HCT116 (cell line): ENCODE measurements around the gene MAML2. TPM values are rescaled to one million over a fixed set of nuclear protein-coding genes. Genes with fewer than 3 reads are reported as not detected.

ENCODE experiments used
- ATAC-seq: fragments of 200-7000 bp; cut with Tn5 transposase; 2 replicates; pipeline ENCODE4 v1.9.1; 2020; ENCODE audit warnings: mild to moderate bottlenecking, moderate library complexity
- BruUV-seq: library from RNA; stranded (reverse); fragments of 400-500 nt; replicated peaks from 2 replicates; lab custom pipeline; 2021; lab: Mats Ljungman, UMichigan
- CTCF ChIA-PET: fragments of 300-600 bp; sonication (Branson Sonifier 250); formaldehyde crosslinking; loops from one replicate; lab custom pipeline; 2021; ENCODE audit warnings: antibody characterized with exemption; lab: Charles Lee
- POLR2A ChIA-PET: fragments of 300-600, 350-600 bp; sonication (Branson Sonifier 250); formaldehyde crosslinking; loops from one replicate; lab custom pipeline; 2021; ENCODE audit warnings: antibody characterized with exemption; lab: Charles Lee
- RAD21 ChIA-PET, 2 experiments: fragments of 300-600 bp; sonication (Branson Sonifier 250); formaldehyde crosslinking; loops; one replicate each; lab custom pipeline; 2023; ENCODE audit warnings: low total read pairs in 2 of 2; ENCODE audit not compliant: uncharacterized antibody in 2 of 2, unreplicated experiment in 2 of 2, low non-redundant PET in 1 of 2; lab: Charles Lee
- DNase-seq: peaks from one replicate; pipeline ENCODE4 v3.0.0-alpha.2; 2010; ENCODE audit warnings: low read depth, low spot score
- H2AFZ ChIP-seq: fragments of 200-600 bp; shearing (Covaris generic), sonication (generic); 2 replicates; pipeline ENCODE4 v1.6.1; 2017; ENCODE audit warnings: low read depth, mixed run types, mixed read lengths, antibody characterized with exemption, low read length; ENCODE audit not compliant: poor library complexity, severe bottlenecking
- H3K27ac ChIP-seq: 2 replicates; pipeline ENCODE4 v1.5.1; 2012; ENCODE audit warnings: low read depth, low read length
- H3K27me3 ChIP-seq: fragments of 200-600 bp; sonication (generic); 2 replicates; pipeline ENCODE4 v1.6.1; 2016; ENCODE audit warnings: mixed run types, low read length, mixed read lengths; ENCODE audit not compliant: insufficient read depth
- H3K36me3 ChIP-seq, 2 experiments: fragments of 200-500 bp in 1 of 2; fragments of 200-600 bp in 1 of 2; sonication (Bioruptor generic) in 1 of 2; sonication (generic) in 1 of 2; 2 replicates each; pipeline versions ENCODE4 v1.5.1 to v1.6.1; 2014 to 2016; ENCODE audit warnings: low read length in 2 of 2, inconsistent platforms in 1 of 2, mixed read lengths in 1 of 2, mixed run types in 1 of 2; ENCODE audit not compliant: insufficient read depth in 2 of 2, control insufficient read depth in 1 of 2
- H3K4me1 ChIP-seq, 2 experiments: fragments of 200-600 bp in 1 of 2; sonication (generic) in 1 of 2; 2 replicates each; pipeline versions ENCODE4 v1.5.1 to v1.6.1; 2012 to 2017; ENCODE audit warnings: low read length in 2 of 2, inconsistent platforms in 1 of 2, mild to moderate bottlenecking in 1 of 2, mixed read lengths in 1 of 2, mixed run types in 1 of 2, moderate library complexity in 1 of 2; ENCODE audit not compliant: insufficient read depth in 2 of 2, control insufficient read depth in 1 of 2
- H3K4me2 ChIP-seq: fragments of 200-600 bp; sonication (generic); 2 replicates; pipeline ENCODE4 v1.6.1; 2017; ENCODE audit warnings: mixed run types, low read length, mixed read lengths
- H3K4me3 ChIP-seq, 2 experiments: fragments of 200-600 bp in 1 of 2; sonication (generic) in 1 of 2; replicated peaks in 1 of 2; 2 replicates each; pipeline ENCODE4 v1.5.1; 2011 to 2016; ENCODE audit warnings: low read length in 2 of 2, control low read depth in 1 of 2, low read depth in 1 of 2, mild to moderate bottlenecking in 1 of 2, mixed read lengths in 1 of 2, mixed run types in 1 of 2
- H3K79me2 ChIP-seq: fragments of 200-600 bp; sonication (generic); 2 replicates; pipeline ENCODE4 v1.6.1; 2017; ENCODE audit warnings: mild to moderate bottlenecking, mixed run types, low read length, moderate library complexity, mixed read lengths; ENCODE audit not compliant: insufficient read depth
- H3K9ac ChIP-seq: fragments of 200-600 bp; sonication (generic); 2 replicates; pipeline ENCODE4 v1.6.1; 2016; ENCODE audit warnings: low read length, mixed read lengths
- H3K9me2 ChIP-seq: fragments of 200-600 bp; sonication (generic), shearing (Covaris generic); 2 replicates; pipeline ENCODE4 v1.6.1; 2017; ENCODE audit warnings: mixed run types, mild to moderate bottlenecking, moderate library complexity; ENCODE audit not compliant: insufficient read depth
- H3K9me3 ChIP-seq, 2 experiments: fragments of 200-500 bp in 1 of 2; fragments of 200-600 bp in 1 of 2; sonication (Bioruptor generic) in 1 of 2; sonication (generic) in 1 of 2; 2 replicates each; pipeline ENCODE4 v1.6.1; 2014 to 2017; ENCODE audit warnings: low read length in 2 of 2, mixed read lengths in 2 of 2, inconsistent platforms in 1 of 2, low read depth in 1 of 2, mild to moderate bottlenecking in 1 of 2, mixed run types in 1 of 2, moderate library complexity in 1 of 2; ENCODE audit not compliant: control insufficient read depth in 1 of 2, insufficient read depth in 1 of 2
- H4K20me1 ChIP-seq: fragments of 200-600 bp; sonication (generic), shearing (Covaris generic); 2 replicates; pipeline ENCODE4 v1.6.1; 2017; ENCODE audit warnings: mixed run types, mild to moderate bottlenecking, moderate library complexity; ENCODE audit not compliant: insufficient read depth
- ATF3 ChIP-seq: IDR thresholded peaks from 2 replicates; pipeline ENCODE4 v1.6.1; 2012
- CBX3 ChIP-seq: IDR thresholded peaks from 2 replicates; pipeline ENCODE4 v1.6.1; 2012; ENCODE audit warnings: low read depth
- CEBPB ChIP-seq: IDR thresholded peaks from 2 replicates; pipeline ENCODE4 v1.6.1; 2012; ENCODE audit warnings: low read depth
- CTCF ChIP-seq, 3 experiments: fragments of 200-600 bp in 1 of 3; sonication (generic) in 1 of 3; IDR thresholded peaks in 2 of 3; conservative IDR thresholded peaks in 1 of 3; 2 replicates each; pipeline ENCODE4 v1.5.1; 2012 to 2017; ENCODE audit warnings: low read depth in 2 of 3, low read length in 2 of 3, antibody characterized with exemption in 1 of 3, borderline replicate concordance in 1 of 3, control low read depth in 1 of 3, mild to moderate bottlenecking in 1 of 3, mixed read lengths in 1 of 3, mixed run types in 1 of 3, moderate library complexity in 1 of 3; ENCODE audit not compliant: insufficient read depth in 1 of 3
- EGR1 ChIP-seq: IDR thresholded peaks from 2 replicates; pipeline ENCODE4 v1.6.1; 2012; ENCODE audit warnings: low read depth
- ELF1 ChIP-seq: IDR thresholded peaks from 2 replicates; pipeline ENCODE4 v1.6.1; 2012; ENCODE audit warnings: low read depth, borderline replicate concordance
- EZH2 ChIP-seq: fragments of 200-600 bp; sonication (generic); IDR thresholded peaks from 2 replicates; pipeline ENCODE4 v1.6.1; 2017; ENCODE audit warnings: antibody characterized with exemption, mixed run types
- EZH2phosphoT487 ChIP-seq: fragments of 200-600 bp; IDR thresholded peaks from 2 replicates; pipeline ENCODE4 v1.6.1; 2018; ENCODE audit warnings: antibody characterized with exemption, borderline replicate concordance
- FOSL1 ChIP-seq: IDR thresholded peaks from 2 replicates; pipeline ENCODE4 v1.6.1; 2012; ENCODE audit warnings: low read depth
- JUND ChIP-seq: IDR thresholded peaks from 2 replicates; pipeline ENCODE4 v1.6.1; 2012
- POLR2A ChIP-seq: IDR thresholded peaks from 2 replicates; pipeline ENCODE4 v1.7.0; 2011; ENCODE audit warnings: borderline replicate concordance; ENCODE audit not compliant: insufficient read depth, insufficient read length; ENCODE audit errors: extremely low read depth
- POLR2AphosphoS5 ChIP-seq: IDR thresholded peaks from 2 replicates; pipeline ENCODE4 v1.6.1; 2011; ENCODE audit warnings: mild to moderate bottlenecking, low read depth, low read length, moderate library complexity
- RAD21 ChIP-seq: IDR thresholded peaks from 2 replicates; pipeline ENCODE4 v1.6.1; 2012; ENCODE audit warnings: low read depth, mild to moderate bottlenecking
- SIN3A ChIP-seq: IDR thresholded peaks from 2 replicates; pipeline ENCODE4 v1.6.1; 2012; ENCODE audit warnings: low read depth
- ZFX ChIP-seq: fragments of 450-650 bp; IDR thresholded peaks from 2 replicates; pipeline ENCODE4 v1.6.1; 2017
- ZNF274 ChIP-seq: fragments of 200-500 bp; sonication (Bioruptor generic); IDR thresholded peaks from 2 replicates; pipeline ENCODE4 v1.6.1; 2014; ENCODE audit warnings: mild to moderate bottlenecking, low read depth, low read length, inconsistent platforms
- intact Hi-C: fragments of 100-400 bp; cut with micrococcal nuclease; formaldehyde crosslinking; loops from 2 replicates; pipeline ENCODE4 v1.10.0; 2022
- total RNA-seq: library from RNA; stranded (reverse); gene quantifications from one replicate; pipeline ENCODE4 v1.2.1, GENCODE V29; 2021; ENCODE audit not compliant: unreplicated experiment

The MAML2 gene
- total RNA-seq, 1 experiment from 2014 or later = 2.6 TPM

GRCh38 chr11:96161307-96162089 lies 181.5 kb downstream of the MAML2 start:
- ATAC-seq (no peak), DNase-seq (no peak)
- H3K36me3 ChIP-seq = no peaks in the 10 kb centered on the region
- no TSS peak for BruUV-seq
- H3K9me3 ChIP-seq = no peaks in the 10 kb centered on the region
- no peak overlapping the region for H3K4me2 ChIP-seq
- H3K27ac ChIP-seq = no peak overlapping the region
- RAD21 ChIA-PET = no interaction called here
- CTCF ChIA-PET = no interaction called here
- H3K27me3 ChIP-seq = peaks cover 4% of the 10 kb centered on the region; the same call in 1 of the 2 replicates
- intact Hi-C loops = no loop called here
- H3K4me3 ChIP-seq = no peak overlapping the region
- TF ChIP-seq EGR1 = no peak
- no peak for TF ChIP-seq EZH2
- no peak for TF ChIP-seq CTCF (IDR thresholded peaks at IDR 0.05 in 2 of 3, conservative IDR thresholded peaks at IDR 0.05 in 1 of 3; ENCODE audit: borderline replicate concordance in 1 of 3, insufficient read depth in 1 of 3, low read depth in 2 of 3, low read length in 2 of 3)
- no peak for TF ChIP-seq CBX3
- TF ChIP-seq POLR2A = no peak
- no peak for TF ChIP-seq JUND
- no peak for TF ChIP-seq FOSL1
- no peak for TF ChIP-seq SIN3A
- no peak for TF ChIP-seq RAD21
- no peak for TF ChIP-seq CEBPB
- TF ChIP-seq ELF1 = no peak
- no peak for TF ChIP-seq ZFX
- no peak for TF ChIP-seq ZNF274
- no peak for TF ChIP-seq ATF3
- TF ChIP-seq POLR2AphosphoS5 = no peak
- no peak for TF ChIP-seq EZH2phosphoT487
- H3K9me2 ChIP-seq = no peaks in the 10 kb centered on the region
- peaks cover 2 to 6% of the 10 kb centered on the region in 2 experiments; a peak in 3 of 4 replicates for H3K4me1 ChIP-seq
- no peak overlapping the region for H2AFZ ChIP-seq
- no peaks in the 10 kb centered on the region for H3K79me2 ChIP-seq
- no peaks in the 10 kb centered on the region for H4K20me1 ChIP-seq
- POLR2A ChIA-PET = no interaction called here
- H3K9ac ChIP-seq = no peak overlapping the region
